ENCODE measurements around the gene TC2N.
"Not testable (repeated sequence)": the region's sequence is repeated elsewhere in the genome, so short reads cannot be mapped to it uniquely, and the experiment has no call there.

The TC2N gene

GRCh38 chr14:91750634-91751198, 116.6 kb downstream of the TC2N start:
- no peak for DNase-seq

GRCh38 chr14:91749868-91750267, 117.5 kb downstream of the TC2N start:
- DNase-seq = no peak

- DNase-seq = no peak
These were observed 119.3 kb downstream of the TC2N start for GRCh38 chr14:91748049-91748448.

- DNase-seq = no peak
These were observed 122.0 kb downstream of the TC2N start for GRCh38 chr14:91745344-91745743.

DNA sequence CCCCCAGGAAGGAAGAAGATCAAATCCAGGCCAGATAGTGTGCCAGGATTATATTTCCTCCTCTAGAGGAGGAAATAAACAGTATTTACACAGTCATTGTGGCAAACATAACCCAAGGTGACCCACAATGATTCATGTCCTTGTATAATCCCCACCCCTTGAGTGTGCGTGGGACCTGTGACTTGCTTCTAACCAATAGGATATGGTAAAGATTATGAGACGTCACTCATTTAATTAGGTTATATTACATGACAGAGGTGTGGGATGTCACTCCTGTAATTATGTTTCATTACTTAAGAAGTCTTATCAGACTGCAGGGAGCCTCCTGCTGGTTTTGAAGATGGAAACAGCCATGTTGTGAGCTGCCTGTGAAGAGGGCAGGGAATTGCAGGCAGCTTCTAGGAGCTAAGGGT, 123.3 kb downstream of the TC2N start:
- no peak for DNase-seq

DNA sequence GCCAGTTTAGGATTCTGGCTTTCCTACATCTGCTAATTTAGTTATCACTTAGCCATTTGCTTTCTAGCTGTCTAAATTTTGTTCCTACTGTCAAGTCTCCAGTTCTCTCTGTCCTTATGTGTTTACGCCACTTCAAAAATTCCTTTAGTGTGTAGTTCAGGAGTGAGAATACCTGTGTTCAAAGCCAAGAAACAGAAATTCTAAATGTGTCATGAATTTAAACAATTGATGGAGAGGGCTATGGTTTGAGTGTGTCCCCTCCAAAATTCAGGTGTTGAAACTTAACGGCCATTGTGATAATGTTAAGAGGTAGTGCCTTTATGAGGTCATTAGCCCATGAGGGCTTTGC, 124.1 kb downstream of the TC2N start:
- no peak for DNase-seq

DNA sequence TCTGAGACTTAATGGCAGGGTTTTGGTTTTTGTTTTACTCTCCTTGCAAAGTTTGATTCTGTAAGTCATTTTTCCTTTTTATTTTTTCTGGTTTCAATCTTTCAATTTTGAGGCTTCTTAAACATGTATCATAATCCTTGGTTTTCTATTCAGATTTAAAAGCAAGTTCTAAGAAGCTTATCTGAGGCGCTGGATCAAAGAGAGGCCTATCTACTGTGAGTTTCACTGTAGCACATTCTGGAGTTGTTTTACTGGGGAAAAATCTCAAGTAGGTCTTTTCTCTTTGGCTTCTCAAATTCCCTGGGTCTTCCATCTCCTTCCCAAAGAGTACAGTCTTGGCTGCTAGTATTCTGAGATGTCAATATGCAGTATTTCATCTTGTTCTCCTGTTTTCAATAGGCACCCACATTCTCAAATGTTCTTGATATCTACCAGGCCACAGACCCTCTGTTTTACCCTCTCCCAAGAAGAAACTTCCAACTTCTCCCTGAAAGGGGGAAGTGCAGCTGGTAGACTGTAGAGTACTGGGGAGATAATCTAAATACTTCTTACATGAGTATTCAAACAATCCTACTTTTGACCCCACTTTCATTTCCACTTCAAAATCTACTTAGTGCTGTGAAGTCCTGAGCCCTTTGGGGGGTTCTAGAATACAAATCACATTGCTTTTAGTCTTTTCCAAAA, 124.6 kb downstream of the TC2N start:
- DNase-seq = no peak

GRCh38 chr14:91739867-91740266, 127.5 kb downstream of the TC2N start:
- not testable (repeated sequence) for DNase-seq

GRCh38 chr14:91737619-91738018, 129.7 kb downstream of the TC2N start:
- DNase-seq = no peak

DNA sequence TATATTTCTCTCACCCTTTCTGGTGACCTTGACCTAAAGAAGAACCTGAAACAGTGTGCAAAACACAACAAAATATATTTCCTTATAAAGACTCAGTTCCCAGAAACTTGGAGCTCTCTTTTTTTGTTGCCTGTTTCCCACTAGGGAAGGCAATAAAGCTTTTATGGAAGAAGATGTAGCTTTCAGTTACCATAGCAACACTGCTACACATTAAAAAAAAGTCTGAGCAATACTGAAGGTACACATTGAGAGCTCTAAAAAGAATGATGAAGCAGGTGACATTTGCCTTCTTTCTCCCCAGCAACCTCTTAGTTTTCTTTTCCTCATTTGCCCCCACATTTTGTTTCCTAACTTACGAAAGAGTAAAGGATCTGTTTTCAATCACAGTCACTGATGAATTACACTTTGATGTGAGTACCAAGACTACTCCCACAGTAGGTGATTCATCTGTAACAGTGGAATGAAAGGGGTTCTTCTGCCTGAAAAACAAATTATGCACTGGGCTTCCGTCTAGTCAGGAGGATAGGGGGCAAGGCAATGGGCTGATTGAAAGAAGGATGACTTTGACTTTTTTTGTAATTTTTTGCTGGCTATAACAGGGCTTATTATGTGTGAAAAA, 134.4 kb downstream of the TC2N start:
- DNase-seq = no peak

- DNase-seq = no peak
These were observed 134.9 kb downstream of the TC2N start for GRCh38 chr14:91732439-91732838.

- DNase-seq = no peak
These were observed 135.3 kb downstream of the TC2N start, which contains the start of gene CATSPERB for GRCh38 chr14:91731986-91732385. TSS of gene CATSPERB (minus strand) at chr14:91732086. CDS start at chr14:91729479, 2,607 bp downstream.

- no peak for DNase-seq
These were observed 136.3 kb downstream of the TC2N start for GRCh38 chr14:91731018-91731417.

- DNase-seq = no peak
These were observed 137.6 kb downstream of the TC2N start for GRCh38 chr14:91729756-91730155.

Measured in activated CD4-positive, alpha-beta T cell treated with anti-CD3 and anti-CD28 coated beads for 1 hour (primary cell).